GM10248 (cell line): Measurements from ENCODE around the gene KNL1.

Source experiments
- CTCF ChIA-PET: fragments of 300-600 bp; sonication (Branson Sonifier 250); formaldehyde crosslinking; extraction: SDS; loops from one replicate; lab custom pipeline; 2021; ENCODE audit warnings: antibody characterized with exemption; lab: Yijun Ruan, JAX
- POLR2A ChIA-PET: fragments of 350-650 bp; sonication (Branson Sonifier 250); formaldehyde crosslinking; extraction: SDS; loops from one replicate; lab custom pipeline; 2020; ENCODE audit warnings: antibody characterized with exemption; lab: Yijun Ruan, JAX
- DNase-seq: peaks from one replicate; pipeline ENCODE4 v3.0.0; 2012; ENCODE audit errors: extremely low spot score
- TF ChIP-seq, protein P1 (sequence below): IDR thresholded peaks from 2 replicates; pipeline ENCODE4 v1.5.1; 2012; ENCODE audit warnings: mild to moderate bottlenecking, low read depth; ENCODE audit errors: extremely low read depth, missing control alignments, control extremely low read depth

Gene KNL1

DNA sequence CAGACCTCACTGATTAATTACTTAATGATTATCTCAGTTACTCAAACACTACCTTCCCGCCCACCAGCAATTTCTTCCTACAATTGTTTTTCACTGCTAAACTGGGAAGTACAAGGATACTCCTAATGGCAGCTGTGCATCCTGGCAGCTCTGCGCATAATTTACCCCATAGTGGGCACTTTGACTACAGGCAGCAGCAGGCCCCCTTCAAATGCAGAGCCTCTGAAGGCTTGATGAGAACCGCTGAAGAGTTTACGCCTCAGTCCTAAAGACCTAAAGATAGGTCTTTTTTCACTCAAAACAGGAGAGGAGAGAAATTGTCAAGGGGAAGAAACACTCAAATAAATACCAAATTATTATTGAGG lies 39.9 kb upstream of the KNL1 start:
- no peak for DNase-seq

DNA sequence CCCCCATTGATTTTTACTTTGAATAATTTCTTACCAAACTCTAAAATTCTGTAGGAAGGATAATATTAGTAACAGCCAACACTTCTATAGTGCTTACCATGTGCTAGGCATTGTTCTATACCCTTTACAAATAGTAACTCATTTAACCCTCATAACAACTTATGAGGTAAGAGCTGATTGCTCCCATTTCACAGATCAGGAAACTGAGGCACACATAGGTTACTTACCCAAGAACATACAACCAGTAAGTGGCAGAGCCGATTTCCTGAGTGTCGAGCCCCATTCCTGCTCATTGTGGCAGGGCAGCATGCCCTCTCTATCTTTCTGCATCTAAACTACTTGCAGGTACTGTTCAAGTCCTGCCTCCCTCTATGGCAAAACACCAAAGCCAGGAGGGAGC lies 38.2 kb upstream of the KNL1 start:
- CTCF ChIA-PET, result interaction anchor here (1.2 kb wide), 1 partner anchor 9 kb away, joined by 5 read pairs; the partner anchor contains the start of gene CCDC32
- POLR2A ChIA-PET, result no interaction called here
- TF ChIP-seq, protein P1, sequence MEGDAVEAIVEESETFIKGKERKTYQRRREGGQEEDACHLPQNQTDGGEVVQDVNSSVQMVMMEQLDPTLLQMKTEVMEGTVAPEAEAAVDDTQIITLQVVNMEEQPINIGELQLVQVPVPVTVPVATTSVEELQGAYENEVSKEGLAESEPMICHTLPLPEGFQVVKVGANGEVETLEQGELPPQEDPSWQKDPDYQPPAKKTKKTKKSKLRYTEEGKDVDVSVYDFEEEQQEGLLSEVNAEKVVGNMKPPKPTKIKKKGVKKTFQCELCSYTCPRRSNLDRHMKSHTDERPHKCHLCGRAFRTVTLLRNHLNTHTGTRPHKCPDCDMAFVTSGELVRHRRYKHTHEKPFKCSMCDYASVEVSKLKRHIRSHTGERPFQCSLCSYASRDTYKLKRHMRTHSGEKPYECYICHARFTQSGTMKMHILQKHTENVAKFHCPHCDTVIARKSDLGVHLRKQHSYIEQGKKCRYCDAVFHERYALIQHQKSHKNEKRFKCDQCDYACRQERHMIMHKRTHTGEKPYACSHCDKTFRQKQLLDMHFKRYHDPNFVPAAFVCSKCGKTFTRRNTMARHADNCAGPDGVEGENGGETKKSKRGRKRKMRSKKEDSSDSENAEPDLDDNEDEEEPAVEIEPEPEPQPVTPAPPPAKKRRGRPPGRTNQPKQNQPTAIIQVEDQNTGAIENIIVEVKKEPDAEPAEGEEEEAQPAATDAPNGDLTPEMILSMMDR, result no peak
- no peak for DNase-seq

More for the DNA sequence above, 39.9 kb upstream of the KNL1 start:
- TF ChIP-seq, protein P1, result no peak
- ChIA-PET POLR2A (interaction anchor here (1.2 kb wide), 1 partner anchor 11 kb away, joined by 3 read pairs; the partner anchor contains the start of gene CCDC32), CTCF (interaction anchor here (1.4 to 2.5 kb wide), 4 partner anchors 11 to 36 kb away, joined by 3 to 11 read pairs (median 6); partner anchors contain the start of gene CCDC32)

DNA sequence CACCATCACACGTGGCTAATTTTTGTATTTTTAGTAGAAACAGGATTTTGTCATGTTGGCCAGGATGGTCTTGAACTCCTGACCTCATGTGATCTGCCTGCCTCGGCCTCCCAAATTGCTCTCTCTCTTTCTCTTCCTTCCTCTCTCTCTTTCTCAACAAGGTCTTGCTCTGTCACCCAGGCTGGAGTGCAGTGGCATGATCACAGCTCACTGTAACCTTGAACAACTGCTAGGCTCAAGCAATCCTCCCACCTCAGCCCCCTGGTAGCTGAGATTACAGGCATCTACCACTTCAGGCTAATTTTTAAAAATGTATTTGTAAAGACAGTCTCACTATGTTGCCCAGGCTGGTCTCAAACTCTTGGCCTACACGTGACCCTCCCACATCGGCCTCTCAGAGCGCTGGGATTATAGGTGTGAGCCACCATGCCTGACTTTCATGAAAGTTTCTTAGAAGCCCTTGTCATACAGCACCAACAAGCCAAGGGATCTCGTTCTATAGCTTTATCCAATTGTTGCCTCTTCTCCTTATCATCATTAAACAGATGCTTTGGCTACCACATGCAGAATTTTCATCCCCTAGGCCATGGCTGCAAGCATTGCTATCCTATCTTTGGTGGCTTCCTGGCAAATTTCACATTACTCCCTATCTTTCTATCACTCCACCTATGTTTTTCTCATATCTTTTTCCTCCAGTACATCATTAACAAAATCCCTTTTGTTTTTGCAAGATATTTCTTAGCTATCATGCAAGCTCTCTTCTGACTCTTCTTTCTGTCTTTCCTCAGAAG lies 34.9 kb upstream of the KNL1 start:
- ChIA-PET POLR2A (interaction anchor here (0.6 kb wide), 1 partner anchor 153 kb away, joined by 3 read pairs; no protein-coding TSS in a partner anchor), CTCF (interaction anchor here (0.9 to 1.3 kb wide), 7 partner anchors 9 to 67 kb away, joined by 3 to 4 read pairs (median 3); partner anchors contain the start of genes KNL1 and RPUSD2)
- TF ChIP-seq, protein P1, result no peak
- DNase-seq, result no peak

DNA sequence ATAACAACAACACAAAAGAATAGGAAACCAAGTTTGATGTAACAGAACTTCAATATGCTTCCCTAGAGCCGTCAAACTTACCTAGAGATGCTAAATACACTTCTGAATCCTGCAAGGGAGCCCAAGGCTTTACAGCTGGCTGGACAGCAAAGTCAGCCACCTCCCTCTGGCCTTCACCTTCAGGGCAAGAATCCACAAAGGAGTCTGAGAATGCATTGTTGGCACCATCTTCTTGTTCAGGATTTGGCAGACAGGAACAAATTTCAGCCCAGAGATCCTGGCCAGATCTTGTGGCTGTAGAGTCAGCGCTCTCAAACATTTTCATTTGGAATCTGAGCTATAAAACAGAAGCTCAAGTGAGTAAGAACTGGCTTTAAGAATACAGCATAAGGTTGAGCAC lies 31.4 kb upstream of the KNL1 start:
- DNase-seq, result no peak
- POLR2A ChIA-PET, result interaction anchor here (0.6 kb wide), 1 partner anchor 9 kb away, joined by 4 read pairs; no protein-coding TSS in a partner anchor
- CTCF ChIA-PET, result interaction anchor here (1.3 kb wide), 1 partner anchor 12 kb away, joined by 3 read pairs; no protein-coding TSS in a partner anchor
- TF ChIP-seq, protein P1, result no peak

DNA sequence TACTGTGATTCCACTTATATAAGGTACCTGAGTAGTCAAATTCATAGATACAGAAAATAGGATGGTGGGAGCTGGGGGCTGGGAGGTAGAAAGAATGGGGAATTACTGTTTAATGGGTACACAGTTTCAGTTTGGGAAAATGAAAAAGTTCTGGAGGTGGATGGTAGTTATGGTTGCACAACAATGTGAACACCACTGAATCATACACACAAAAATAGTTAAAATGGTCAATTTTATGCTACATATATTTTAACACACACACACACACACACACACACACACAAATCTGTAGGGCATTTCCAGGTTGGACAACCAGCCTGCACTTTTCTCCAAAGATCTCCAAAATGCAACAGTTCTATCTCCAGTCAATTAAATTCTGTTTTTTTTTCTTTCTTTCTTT lies 30.6 kb upstream of the KNL1 start:
- no peak for DNase-seq
- ChIA-PET POLR2A (no interaction called here), CTCF (interaction anchor here (1.3 kb wide), 1 partner anchor 13 kb away, joined by 3 read pairs; no protein-coding TSS in a partner anchor)
- TF ChIP-seq, protein P1, result no peak

DNA sequence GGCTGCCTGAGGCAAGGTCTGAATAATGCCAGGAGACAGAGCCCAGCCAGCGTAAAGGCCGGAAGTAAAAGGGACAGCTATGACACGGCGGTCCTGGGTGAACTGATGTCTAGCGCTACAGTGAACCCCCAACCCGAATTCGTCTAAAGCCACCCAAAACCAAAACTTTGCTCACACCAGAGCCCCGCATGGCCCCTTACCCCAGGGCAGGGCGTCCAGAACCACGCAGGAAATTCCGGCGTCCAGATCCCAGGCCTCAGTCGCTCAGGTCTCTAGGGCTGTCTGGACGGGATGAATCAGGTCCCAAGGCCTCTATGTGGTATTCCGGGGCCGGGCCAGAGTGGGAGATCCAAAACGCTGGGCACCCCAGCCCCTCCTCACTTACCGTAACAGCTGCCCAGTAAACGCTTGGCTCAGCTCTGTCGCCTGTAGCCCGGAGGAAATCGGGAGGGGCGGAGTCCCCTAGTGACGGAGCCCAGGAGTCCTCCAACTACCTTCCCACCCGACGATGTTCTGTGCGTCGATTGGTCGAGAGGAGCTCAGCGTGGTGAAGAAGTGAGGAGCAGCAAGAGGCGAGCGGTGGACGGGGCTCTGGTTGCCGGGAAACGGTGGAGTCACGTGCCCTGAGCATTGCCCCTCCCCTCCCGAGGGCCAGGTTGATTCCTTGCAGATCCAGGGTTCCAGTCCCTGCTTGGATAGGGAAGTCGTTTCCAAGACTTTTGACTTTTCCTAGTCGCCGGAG lies 29.3 kb upstream of the KNL1 start, which contains the start of gene CCDC32:
Gene CCDC32 (minus strand): TSS at position 452 of the 742 bp plus-strand sequence. CDS start 2,027 bp downstream, outside the sequence.
- CTCF ChIA-PET, result interaction anchor here (0.7 to 1.8 kb wide), 14 partner anchors 9 to 329 kb away, joined by 3 to 8 read pairs (median 4); partner anchors contain the start of genes KNL1 and VPS18
- TF ChIP-seq, protein P1, result no peak
- peak; percentile 98 for DNase-seq
- POLR2A ChIA-PET, result interaction anchor here (0.8 to 1.4 kb wide), 6 partner anchors 11 to 718 kb away, joined by 3 to 8 read pairs (median 4); no protein-coding TSS in a partner anchor
